ENCODE data around the gene MLC1.

MLC1 gene

DNA sequence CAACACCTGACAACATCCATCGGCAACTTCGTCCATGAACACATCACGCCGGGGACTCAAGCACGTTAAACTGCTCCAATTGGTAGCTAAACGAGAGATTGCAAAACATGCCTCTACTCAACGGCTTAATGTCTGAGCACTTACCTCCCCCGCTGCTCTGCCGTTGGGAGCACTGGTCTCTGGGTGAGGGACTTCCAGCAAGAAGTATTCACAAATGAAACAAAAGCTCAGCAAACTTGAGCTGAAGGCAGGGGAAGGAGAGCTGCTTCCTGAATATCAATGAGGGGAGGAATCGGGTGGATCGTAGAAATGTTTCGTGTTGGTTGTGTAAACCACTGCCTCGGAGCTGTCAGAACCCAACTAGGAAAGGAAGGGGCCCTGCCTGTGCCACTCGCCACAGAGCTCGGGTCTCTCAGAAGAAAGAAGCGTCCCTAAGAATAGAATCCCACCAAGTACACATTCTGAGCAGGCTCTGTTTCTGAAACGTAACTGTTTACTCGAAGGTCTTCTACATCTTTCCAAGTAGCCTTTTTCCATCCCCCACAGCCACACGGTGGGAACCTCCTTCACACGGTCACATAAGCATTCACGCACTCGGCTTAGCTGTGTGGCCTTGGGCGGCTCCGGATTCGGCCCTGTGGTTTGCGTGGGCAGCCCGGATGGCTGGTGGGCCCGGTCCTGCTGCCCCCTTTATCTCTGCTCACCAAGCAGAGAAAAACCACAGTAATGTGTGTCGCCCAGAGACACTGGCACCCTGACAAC is at the start of gene MLC1:
Gene MLC1, minus strand, starts transcription at position 216 of the 762 bp plus-strand sequence. CDS start 524 bp downstream, outside the sequence.
- DNase-seq (ENCODE audit: low spot score), result no peak

GRCh38 chr22:50134481-50134880 is 49.3 kb upstream of the MLC1 start:
- no peak for DNase-seq (ENCODE audit: low spot score)

DNA sequence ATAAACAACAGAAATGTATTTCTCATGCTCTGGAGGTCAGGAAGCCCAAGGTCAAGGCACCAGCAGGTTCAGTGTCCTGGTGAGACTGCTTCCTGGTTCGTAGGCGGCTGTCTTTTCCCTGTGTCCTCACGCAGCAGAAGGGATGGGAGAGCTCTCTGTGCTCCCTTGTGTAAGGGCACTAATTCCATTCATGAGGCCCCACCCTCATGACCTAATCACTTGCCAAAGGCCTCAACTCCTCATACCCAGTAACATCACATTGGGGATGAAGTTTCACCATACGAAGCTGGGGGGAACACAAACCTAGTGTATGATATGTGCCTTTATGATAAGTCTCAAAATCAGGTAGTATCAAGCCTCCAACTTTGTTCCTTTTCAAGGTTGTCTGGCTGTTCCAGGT is 46.7 kb upstream of the MLC1 start:
- no peak for DNase-seq (ENCODE audit: low spot score)

DNA sequence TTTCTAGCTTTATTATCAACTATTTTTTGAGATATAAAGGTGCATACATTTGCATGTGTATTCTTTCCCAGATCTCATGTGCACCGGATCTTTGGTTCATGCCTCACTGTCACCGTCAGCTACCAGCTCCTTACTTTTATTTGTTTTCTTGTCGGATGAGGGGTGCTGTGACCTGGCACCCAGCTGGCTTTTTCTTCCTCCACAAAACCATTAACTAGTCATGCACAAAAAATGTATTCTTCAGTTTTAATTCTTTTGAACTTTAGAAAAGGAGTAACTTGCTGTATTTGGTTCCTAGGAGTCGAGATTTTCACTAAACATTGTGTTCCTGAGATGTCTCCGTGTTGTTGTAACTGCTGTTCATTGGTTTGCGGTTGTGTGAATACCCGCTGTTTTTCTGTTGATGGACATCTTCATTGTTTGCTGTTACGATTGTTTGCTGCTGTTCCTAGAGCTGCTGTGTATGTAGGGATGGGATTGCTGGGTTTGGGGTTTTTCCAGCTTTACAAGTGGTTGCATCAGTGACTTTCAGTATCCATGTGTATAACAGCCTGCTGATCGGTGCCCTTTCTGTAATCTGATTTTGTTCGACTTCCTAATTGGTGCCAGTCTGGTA is 44.0 kb upstream of the MLC1 start:
- no peak for DNase-seq (ENCODE audit: low spot score)

GRCh38 chr22:50125029-50125428 is 39.8 kb upstream of the MLC1 start:
- no peak for DNase-seq (ENCODE audit: low spot score)

- DNase-seq (ENCODE audit: low spot score), result no peak
Observed at GRCh38 chr22:50123119-50123518, 37.9 kb upstream of the MLC1 start.

GRCh38 chr22:50121202-50121740 is 36.0 kb upstream of the MLC1 start:
- no peak for DNase-seq (ENCODE audit: low spot score)

GRCh38 chr22:50119768-50120251 is 34.6 kb upstream of the MLC1 start:
- no peak for DNase-seq (ENCODE audit: low spot score)

DNA sequence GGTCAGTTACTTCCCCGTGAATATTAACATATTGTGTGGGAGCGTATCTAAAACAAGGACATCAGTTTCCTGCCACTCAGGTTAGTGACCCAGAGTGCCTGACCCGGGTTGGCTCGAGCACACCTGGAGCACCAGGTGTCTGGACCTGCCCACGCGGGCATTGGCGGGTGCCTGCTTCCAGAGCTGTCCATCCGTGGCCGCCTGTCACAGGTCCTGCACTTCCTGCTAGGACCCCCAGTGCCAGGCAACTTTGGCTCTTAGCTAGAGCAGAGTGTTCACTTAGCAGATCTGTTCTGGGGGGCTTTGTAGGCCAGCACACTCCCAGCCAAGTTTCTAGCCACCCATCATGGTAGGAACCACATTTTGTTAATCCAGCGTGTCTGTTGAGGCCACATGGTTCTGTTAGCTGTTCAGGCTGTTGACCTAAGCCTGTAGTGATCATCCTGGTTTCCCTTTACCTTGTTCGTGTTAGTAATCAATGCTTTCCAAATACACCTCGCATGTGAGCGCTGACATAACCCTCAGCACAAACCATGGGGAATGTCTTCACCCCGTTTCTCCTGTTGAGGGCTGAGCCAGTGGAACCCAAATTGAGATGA is 34.0 kb upstream of the MLC1 start:
- DNase-seq (ENCODE audit: low spot score), result no peak

DNA sequence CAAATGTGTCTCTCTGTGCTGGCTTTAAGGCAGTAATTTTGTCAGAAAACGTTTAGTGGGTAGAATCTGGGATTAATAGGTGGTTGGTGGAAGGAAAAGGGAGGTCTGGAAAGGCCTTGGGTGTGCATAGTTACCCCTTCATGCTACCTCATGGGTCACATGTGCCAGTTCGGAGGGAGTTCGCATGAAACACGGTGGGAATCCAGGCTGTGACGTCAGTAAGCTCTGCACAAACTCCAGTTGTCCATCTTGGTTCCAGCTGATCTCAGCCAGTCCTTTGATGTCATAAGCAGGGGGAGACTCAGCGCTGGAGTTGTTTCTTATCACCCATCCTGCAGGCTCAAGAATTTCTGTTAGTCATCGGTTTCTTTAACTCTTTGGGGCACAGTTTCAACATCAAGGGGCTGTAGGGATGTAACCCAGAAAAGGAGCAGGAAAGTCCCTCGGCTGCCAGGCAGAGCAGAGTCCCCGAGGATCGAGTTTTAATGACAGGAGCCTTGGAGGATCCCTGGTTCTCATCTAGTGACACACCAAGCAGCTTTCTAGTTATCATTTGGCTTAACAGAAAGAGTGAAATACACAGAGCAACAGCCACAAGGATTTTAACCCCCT is 33.4 kb upstream of the MLC1 start:
- no peak for DNase-seq (ENCODE audit: low spot score)

DNA sequence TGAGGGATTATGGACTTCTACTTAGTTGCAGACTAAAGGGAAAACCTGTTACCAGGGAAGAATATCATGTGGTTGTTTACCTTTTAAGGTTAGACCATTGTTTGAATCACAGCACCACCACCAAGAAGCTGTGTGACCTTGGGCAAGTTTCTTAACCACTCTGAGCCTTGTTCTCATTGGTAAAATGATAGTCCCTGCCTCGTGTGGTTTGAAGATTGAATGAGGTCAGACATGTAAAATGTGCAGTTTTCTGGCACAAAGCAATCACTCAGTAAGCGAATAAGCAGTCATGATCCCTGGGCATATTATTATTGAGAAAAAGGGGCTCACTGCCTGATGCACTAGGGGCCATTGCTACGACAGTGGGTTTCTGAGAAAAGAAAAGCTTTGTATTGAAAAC is 32.9 kb upstream of the MLC1 start:
- no peak for DNase-seq (ENCODE audit: low spot score)

- DNase-seq (ENCODE audit: low spot score), result no peak
Observed at GRCh38 chr22:50117168-50117762, 32.0 kb upstream of the MLC1 start.

GRCh38 chr22:50115693-50116092 is 30.5 kb upstream of the MLC1 start:
- no peak for DNase-seq (ENCODE audit: low spot score)

DNA sequence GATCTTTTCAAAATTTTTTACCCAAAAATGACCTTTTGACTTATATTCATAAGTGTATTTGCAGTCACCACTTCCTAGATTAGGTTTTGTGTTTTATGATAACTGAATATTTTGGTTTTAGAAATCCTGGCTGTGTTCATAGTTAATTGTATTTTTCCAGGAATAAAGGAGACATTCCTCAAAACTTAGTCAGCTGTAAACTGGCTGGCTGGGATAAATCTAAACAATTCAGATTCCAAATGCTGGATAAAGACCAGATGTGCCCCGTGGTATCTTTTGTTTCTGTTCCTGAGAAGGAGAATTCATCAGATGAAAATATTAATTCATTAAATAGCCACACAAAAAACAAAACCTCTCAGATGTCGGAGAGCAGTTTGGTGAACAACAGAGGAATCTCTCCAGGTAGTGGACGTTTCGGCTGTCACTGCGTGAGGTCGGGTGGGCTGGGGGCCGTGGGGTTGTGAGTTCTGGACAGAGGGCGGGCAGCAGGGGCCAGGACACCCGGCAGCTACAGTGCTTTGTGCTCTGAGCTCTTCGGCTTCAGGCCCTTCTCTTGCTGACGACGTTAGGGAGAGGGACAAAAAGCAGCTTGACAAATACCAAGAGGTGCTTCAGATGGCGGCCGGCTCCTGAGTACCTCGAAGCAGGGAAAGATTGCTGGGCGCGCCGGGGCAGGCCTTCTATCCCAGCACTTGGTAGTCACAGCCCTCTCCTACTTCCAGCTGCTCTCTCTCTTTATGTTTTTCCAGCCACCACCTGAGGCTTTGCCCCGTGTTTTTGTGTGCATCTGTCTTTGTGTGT is 29.2 kb upstream of the MLC1 start:
- no peak for DNase-seq (ENCODE audit: low spot score)

- no peak for DNase-seq (ENCODE audit: low spot score)
Observed at GRCh38 chr22:50112151-50113118, 27.2 kb upstream of the MLC1 start.

DNA sequence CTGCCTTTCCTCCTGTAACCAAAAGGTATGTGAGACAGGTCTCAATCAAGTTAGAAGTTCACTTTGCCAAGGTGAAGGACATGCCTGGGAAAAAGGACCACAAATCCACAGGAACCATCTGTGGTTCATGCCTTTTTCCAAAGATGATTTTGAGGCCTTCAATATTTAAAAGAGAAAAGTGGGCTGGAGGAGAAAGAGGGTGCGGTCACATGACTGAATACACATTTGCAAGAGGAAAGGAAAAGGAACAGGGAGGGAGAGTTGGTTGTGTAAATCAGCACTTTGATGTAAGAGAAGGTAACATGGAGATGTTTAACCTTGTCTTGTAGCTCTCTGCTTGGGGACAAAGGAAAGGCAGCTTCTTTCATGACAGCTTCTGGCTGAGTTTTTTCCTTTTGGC is 25.8 kb upstream of the MLC1 start:
- DNase-seq (ENCODE audit: low spot score), result no peak

- no peak for DNase-seq (ENCODE audit: low spot score)
Observed at GRCh38 chr22:50107529-50107928, 22.3 kb upstream of the MLC1 start.

DNA sequence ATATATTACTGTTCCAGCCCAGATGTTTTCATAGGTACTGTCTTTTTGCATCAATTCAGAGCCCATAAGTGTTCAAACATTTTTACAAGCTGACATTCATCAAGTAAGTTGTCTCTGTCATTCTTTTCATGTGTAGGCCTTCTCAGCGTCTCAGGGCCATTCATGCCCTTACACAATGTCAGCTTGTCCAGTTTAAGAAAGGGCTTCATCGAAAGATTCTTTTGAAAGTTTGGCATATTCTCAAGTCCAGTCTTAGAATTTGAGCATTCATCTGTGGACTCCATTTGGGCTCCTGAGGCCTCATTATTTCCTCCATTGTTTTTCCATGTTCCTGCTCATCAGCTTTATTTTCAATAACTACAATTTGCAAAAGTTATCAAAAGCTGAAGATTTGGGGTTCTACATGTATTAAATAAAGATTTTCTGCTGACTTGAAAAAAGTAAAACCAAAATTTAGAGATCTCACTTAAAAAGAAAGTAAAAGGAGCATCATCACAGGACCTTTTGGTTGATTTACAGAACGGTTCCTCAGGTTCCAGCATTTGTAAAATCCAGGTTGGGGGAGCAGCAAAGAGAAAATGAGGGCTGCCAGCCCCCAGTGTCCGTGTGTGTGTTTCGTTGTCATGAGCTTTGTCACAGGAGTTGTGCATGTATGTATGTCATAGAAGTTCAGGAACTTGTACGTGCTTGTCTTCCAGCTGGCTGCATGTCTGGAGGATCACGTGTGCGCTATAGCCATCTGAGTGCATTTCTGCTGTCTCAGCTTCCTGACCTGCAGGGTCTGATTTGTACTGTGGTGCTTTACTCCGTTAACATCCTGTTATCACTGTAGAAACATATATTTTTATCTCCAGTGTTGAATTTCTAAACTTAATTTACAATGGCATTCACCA is 20.2 kb upstream of the MLC1 start:
- DNase-seq (ENCODE audit: low spot score), result no peak

GRCh38 chr22:50104141-50104544 is 18.9 kb upstream of the MLC1 start:
- DNase-seq (ENCODE audit: low spot score), result no peak
